A673 (cell line): ENCODE results near the gene CPXM2. TPM values are rescaled to one million over a fixed set of nuclear protein-coding genes. Genes with fewer than 3 reads are reported as not detected.

Experiments used
- BruUV-seq: library from RNA; stranded (reverse); fragments of 400-500 nt; replicated peaks from 2 replicates; lab custom pipeline; 2021; lab: Mats Ljungman, UMichigan
- CTCF ChIA-PET: fragments of 300-600 bp; sonication (Branson Sonifier 250); formaldehyde crosslinking; loops from one replicate; lab custom pipeline; 2022; ENCODE audit warnings: antibody characterized with exemption; lab: Charles Lee
- POLR2A ChIA-PET: fragments of 300-600 bp; sonication (Branson Sonifier 250); formaldehyde crosslinking; loops from one replicate; lab custom pipeline; 2022; ENCODE audit warnings: antibody characterized with exemption; ENCODE audit not compliant: low non-redundant PET; lab: Charles Lee
- DNase-seq: peaks from one replicate; pipeline ENCODE4 v3.0.0-alpha.2; 2015; ENCODE audit warnings: low spot score
- H3K27ac ChIP-seq: fragments of 200-600 bp; sonication (generic); 2 replicates; pipeline ENCODE4 v1.5.1; 2016; ENCODE audit warnings: mixed run types, low read depth, mild to moderate bottlenecking, mixed read lengths, antibody characterized with exemption, low read length; ENCODE audit not compliant: poor library complexity, severe bottlenecking
- H3K27me3 ChIP-seq: fragments of 200-600 bp; sonication (generic); replicated peaks from 2 replicates; pipeline ENCODE4 v1.6.1; 2017; ENCODE audit warnings: mixed run types, low read depth, mild to moderate bottlenecking, mixed read lengths, antibody characterized with exemption, low read length; ENCODE audit not compliant: insufficient read depth, poor library complexity
- H3K36me3 ChIP-seq: fragments of 200-600 bp; sonication (generic); 2 replicates; pipeline ENCODE4 v1.6.1; 2016; ENCODE audit warnings: mixed run types, mild to moderate bottlenecking, mixed read lengths, antibody characterized with exemption, low read length; ENCODE audit not compliant: insufficient read depth, poor library complexity, severe bottlenecking
- H3K4me1 ChIP-seq: fragments of 200-600 bp; sonication (generic); 2 replicates; pipeline ENCODE4 v1.6.1; 2017; ENCODE audit warnings: mixed run types, mild to moderate bottlenecking, mixed read lengths, antibody characterized with exemption, low read length; ENCODE audit not compliant: insufficient read depth, poor library complexity, severe bottlenecking
- H3K4me3 ChIP-seq: fragments of 200-600 bp; sonication (generic); 2 replicates; pipeline ENCODE4 v1.5.1; 2016; ENCODE audit warnings: low read depth, mixed run types, mild to moderate bottlenecking, mixed read lengths, low read length; ENCODE audit not compliant: poor library complexity, severe bottlenecking
- H3K9me3 ChIP-seq: fragments of 200-600 bp; sonication (generic); 2 replicates; pipeline ENCODE4 v1.6.1; 2016; ENCODE audit warnings: mixed run types, low read depth, mild to moderate bottlenecking, mixed read lengths, antibody characterized with exemption, low read length; ENCODE audit not compliant: poor library complexity, severe bottlenecking
- CTCF ChIP-seq: fragments of 300-800, 200-600 bp; sonication (generic); conservative IDR thresholded peaks from 2 replicates; pipeline ENCODE4 v1.5.1; 2017; ENCODE audit warnings: low read depth, mild to moderate bottlenecking, antibody characterized with exemption, low read length, moderate library complexity, mixed read lengths
- EZH2 ChIP-seq: fragments of 200-600 bp; sonication (generic); IDR thresholded peaks from 2 replicates; pipeline ENCODE4 v1.6.1; 2017; ENCODE audit warnings: borderline replicate concordance, low read depth, mild to moderate bottlenecking, mixed read lengths, antibody characterized with exemption, low read length; ENCODE audit not compliant: poor library complexity, severe bottlenecking
- intact Hi-C: fragments of 100-400 bp; cut with micrococcal nuclease; formaldehyde crosslinking; loops from one replicate; pipeline ENCODE4 v1.10.0; 2022; ENCODE audit not compliant: unreplicated experiment
- total RNA-seq: library from RNA; stranded (reverse); gene quantifications from 2 replicates; pipeline ENCODE4 v1.2.3, GENCODE V29; 2021

The CPXM2 gene
- total RNA-seq, 1 experiment from 2014 or later: not detected

GRCh38 chr10:123833170-123833850 is 58.3 kb downstream of the CPXM2 start:
- ChIA-PET POLR2A (no interaction called here), CTCF (no interaction called here)
- H3K27ac ChIP-seq: no peak overlapping the region
- TF ChIP-seq EZH2: no peak
- TF ChIP-seq CTCF: no peak
- intact Hi-C loops: no loop called here
- no TSS peak for BruUV-seq
- no peak overlapping the region for H3K4me3 ChIP-seq
- H3K9me3 ChIP-seq: no peaks in the 10 kb centered on the region
- no peak for DNase-seq
- no peaks in the 10 kb centered on the region for H3K4me1 ChIP-seq
- H3K36me3 ChIP-seq: no peaks in the 10 kb centered on the region
- H3K27me3 ChIP-seq: peaks cover 43% of the 10 kb centered on the region

DNA sequence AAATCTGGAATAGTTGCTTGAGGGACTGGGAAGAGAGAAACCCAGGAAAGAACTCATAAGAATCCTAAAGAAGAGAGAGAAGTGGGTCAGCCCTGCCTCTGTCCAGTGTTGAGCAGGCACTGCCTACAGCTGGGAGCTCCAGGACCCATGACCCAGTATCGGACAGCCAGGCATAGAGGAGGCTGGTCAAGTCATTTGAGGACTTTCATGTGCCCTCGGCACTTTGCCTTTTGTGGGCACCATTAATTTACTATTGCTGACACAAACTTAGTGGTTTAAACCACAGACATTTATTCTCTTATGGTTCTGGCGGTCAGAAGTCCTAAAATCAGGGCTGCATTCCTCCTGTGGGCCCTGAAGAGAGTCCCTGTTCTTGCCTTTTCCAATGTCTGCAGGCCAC is 60.3 kb downstream of the CPXM2 start:
- H3K36me3 ChIP-seq: no peaks in the 10 kb centered on the region
- CTCF ChIA-PET: no interaction called here
- no peak for DNase-seq
- no peaks in the 10 kb centered on the region for H3K4me1 ChIP-seq
- H3K4me3 ChIP-seq: no peak overlapping the region
- H3K27ac ChIP-seq: no peak overlapping the region
- TF ChIP-seq CTCF (no peak), EZH2 (no peak)
- no peaks in the 10 kb centered on the region for H3K9me3 ChIP-seq
- BruUV-seq: no TSS peak
- POLR2A ChIA-PET: no interaction called here
- intact Hi-C loops: no loop called here
- peaks cover 29% of the 10 kb centered on the region for H3K27me3 ChIP-seq

GRCh38 chr10:123821136-123821535 is 70.5 kb downstream of the CPXM2 start:
- no peaks in the 10 kb centered on the region for H3K4me1 ChIP-seq
- H3K9me3 ChIP-seq: no peaks in the 10 kb centered on the region
- BruUV-seq: no TSS peak
- no peak for DNase-seq
- peaks cover 12% of the 10 kb centered on the region for H3K27me3 ChIP-seq
- TF ChIP-seq EZH2: no peak
- no peak for TF ChIP-seq CTCF
- H3K27ac ChIP-seq: no peak overlapping the region
- intact Hi-C loops: no loop called here
- POLR2A ChIA-PET: no interaction called here
- CTCF ChIA-PET: no interaction called here
- H3K36me3 ChIP-seq: no peaks in the 10 kb centered on the region
- H3K4me3 ChIP-seq: no peak overlapping the region
